ENCODE results near the gene HCRTR1.

- TF ChIP-seq CTCF (IDR thresholded peaks at IDR 0.05) (peak; percentile 88 to 93), POLR2A (IDR thresholded peaks at IDR 0.05) (no peak), POLR2AphosphoS5 (IDR thresholded peaks at IDR 0.05) (no peak)
Measured at GRCh38 chr1:31663622-31664452, 46.3 kb downstream of the HCRTR1 start.
